Bronchial epithelial cell (primary cell): ENCODE results near the gene UNC93B1. TPM values are rescaled to one million over a fixed set of nuclear protein-coding genes. Genes with fewer than 3 reads are reported as not detected.
A peak's percentile ranks its signal among the peaks of the same experiment; 100 is the strongest.
"Not testable (repeated sequence)": the region's sequence is repeated elsewhere in the genome, so short reads cannot be mapped to it uniquely, and the experiment has no call there.

ENCODE experiments used
- DNase-seq: peaks from one replicate; pipeline ENCODE4 v3.0.0-alpha.2; 2010; ENCODE audit warnings: low read depth
- FAIRE-seq: peaks from 2 replicates; lab custom pipeline; 2011; peaks lifted over from hg19 to GRCh38; lab: Jason Lieb, UNC
- H3K27me3 ChIP-seq: 2 replicates; pipeline ENCODE4 v1.5.1; 2011; ENCODE audit warnings: low read length; ENCODE audit not compliant: control insufficient read depth, insufficient read depth
- H3K36me3 ChIP-seq: 2 replicates; pipeline ENCODE4 v1.5.1; 2011; ENCODE audit warnings: low read length; ENCODE audit not compliant: control insufficient read depth, insufficient read depth
- H3K4me3 ChIP-seq: 2 replicates; pipeline ENCODE4 v1.5.1; 2011; ENCODE audit warnings: mild to moderate bottlenecking, low read depth, low read length, control low read depth
- CTCF ChIP-seq: IDR thresholded peaks from 2 replicates; pipeline ENCODE4 v1.5.1; 2011; ENCODE audit warnings: mild to moderate bottlenecking, moderate library complexity, low read length, control low read depth, inconsistent platforms; ENCODE audit not compliant: insufficient read depth, severe bottlenecking
- total RNA-seq: library from RNA; depleted of rRNA; stranded (reverse); fragments of >200 nt; gene quantifications from 2 replicates; pipeline ENCODE4 v1.2.1, GENCODE V29; 2014

The UNC93B1 gene
- total RNA-seq, 1 donor from 2014 or later = 56.3 TPM

- not testable (repeated sequence) for H3K4me3 ChIP-seq, H3K27me3 ChIP-seq, FAIRE-seq, H3K36me3 ChIP-seq, DNase-seq
These were observed 40.0 kb downstream of the UNC93B1 start for GRCh38 chr11:67963879-67964278.

DNA sequence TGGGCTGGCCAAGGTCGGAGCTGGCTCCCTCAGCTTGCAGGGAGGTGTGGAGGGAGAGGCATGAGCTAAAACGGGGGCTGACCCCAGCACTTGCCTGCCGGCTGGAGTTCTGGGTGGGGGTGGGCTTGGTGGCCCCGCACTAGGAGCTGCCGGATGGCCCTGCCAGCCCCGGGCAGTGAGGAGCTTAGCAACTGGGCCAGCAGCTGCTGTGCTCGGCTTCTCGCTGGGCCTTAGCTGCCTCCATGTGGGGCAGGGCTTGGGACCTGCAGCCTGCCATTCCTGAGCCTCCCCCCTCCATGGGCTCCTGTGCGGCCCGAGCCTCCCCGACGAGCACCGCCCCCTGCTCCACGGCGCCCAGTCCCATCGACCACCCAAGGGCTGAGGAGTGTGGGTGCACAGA is 40.7 kb downstream of the UNC93B1 start:
- not testable (repeated sequence) for FAIRE-seq, DNase-seq, H3K36me3 ChIP-seq, H3K27me3 ChIP-seq, H3K4me3 ChIP-seq

GRCh38 chr11:67956236-67956635 is 47.7 kb downstream of the UNC93B1 start:
- FAIRE-seq, DNase-seq, H3K4me3 ChIP-seq, H3K36me3 ChIP-seq, H3K27me3 ChIP-seq: not testable (repeated sequence)

DNA sequence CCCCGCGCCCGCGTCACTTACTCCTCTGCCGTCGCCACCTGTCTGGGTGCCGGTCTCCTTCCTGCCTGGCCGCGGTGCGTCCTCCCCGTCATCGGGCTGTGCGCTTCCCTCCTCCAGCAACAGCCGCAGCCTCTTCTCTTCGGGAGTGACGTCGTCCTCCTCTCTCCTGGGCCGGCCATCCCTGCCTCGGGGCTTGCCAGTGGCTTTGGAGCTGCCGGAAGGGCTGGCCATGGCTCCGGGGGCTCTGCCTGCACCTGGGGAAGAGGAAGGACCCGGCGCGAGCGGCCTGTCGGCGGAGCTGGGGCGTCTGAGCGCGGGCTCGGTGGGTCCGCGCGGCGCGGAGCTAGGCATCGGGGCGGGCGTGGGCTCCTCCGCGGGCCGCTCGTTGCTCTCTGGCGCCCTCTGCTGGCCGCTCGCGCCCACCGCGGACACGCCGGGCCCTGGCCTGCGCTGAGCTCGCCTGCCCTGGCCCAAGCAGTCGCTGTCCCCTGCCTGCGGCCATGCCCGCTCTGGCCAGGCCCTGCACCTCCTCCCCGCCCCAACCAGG is 48.4 kb downstream of the UNC93B1 start:
- not testable (repeated sequence) for FAIRE-seq
- peak; percentile 25 for DNase-seq
- peak overlapping the region; percentile 30 for H3K4me3 ChIP-seq

GRCh38 chr11:67954971-67955370 is 48.9 kb downstream of the UNC93B1 start:
- FAIRE-seq, H3K27me3 ChIP-seq, DNase-seq, H3K36me3 ChIP-seq, H3K4me3 ChIP-seq: not testable (repeated sequence)

More for the DNA sequence above, 48.4 kb downstream of the UNC93B1 start:
- not testable (repeated sequence) for H3K27me3 ChIP-seq, H3K36me3 ChIP-seq
- TF ChIP-seq CTCF = peak; percentile 61

GRCh38 chr11:67954251-67954650 is 49.6 kb downstream of the UNC93B1 start:
- not testable (repeated sequence) for DNase-seq, H3K27me3 ChIP-seq, FAIRE-seq, H3K36me3 ChIP-seq, H3K4me3 ChIP-seq

GRCh38 chr11:67950705-67951104 is 53.2 kb downstream of the UNC93B1 start:
- not testable (repeated sequence) for H3K36me3 ChIP-seq, H3K27me3 ChIP-seq, FAIRE-seq, H3K4me3 ChIP-seq, DNase-seq

GRCh38 chr11:67947785-67948184 is 56.1 kb downstream of the UNC93B1 start:
- DNase-seq, H3K27me3 ChIP-seq, H3K36me3 ChIP-seq, H3K4me3 ChIP-seq, FAIRE-seq: not testable (repeated sequence)

- H3K36me3 ChIP-seq, H3K27me3 ChIP-seq, DNase-seq, H3K4me3 ChIP-seq, FAIRE-seq: not testable (repeated sequence)
These were observed 57.5 kb downstream of the UNC93B1 start for GRCh38 chr11:67946403-67946802.

DNA sequence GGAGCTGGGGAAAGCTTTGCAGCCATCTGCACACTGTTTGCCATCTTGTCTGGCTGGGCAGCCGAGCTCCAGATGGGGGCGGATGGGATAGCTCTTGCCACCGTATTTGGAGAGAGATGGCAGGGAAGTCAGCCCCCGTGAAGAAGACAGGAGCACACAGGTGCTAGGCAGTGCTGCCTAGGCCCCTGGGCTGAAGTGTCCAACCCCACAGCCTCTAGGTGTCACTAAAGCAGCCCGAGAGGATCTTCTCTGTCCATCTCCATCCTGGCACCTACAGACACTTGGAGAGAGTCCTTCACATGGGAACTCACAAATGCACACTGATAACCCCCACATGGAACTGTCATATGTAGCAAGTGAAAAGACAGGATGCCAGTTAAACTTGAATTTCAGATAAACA is 60.5 kb downstream of the UNC93B1 start:
- H3K4me3 ChIP-seq, DNase-seq, H3K27me3 ChIP-seq, H3K36me3 ChIP-seq, FAIRE-seq: not testable (repeated sequence)
- peak; percentile 7 for TF ChIP-seq CTCF
